GM12878 (cell line): ENCODE measurements around the gene CEP89. TPM values are rescaled to one million over a fixed set of nuclear protein-coding genes. Genes with fewer than 3 reads are reported as not detected.

Experiments used
- ATAC-seq: fragments of 200-7000 bp; cut with Tn5 transposase; 3 replicates; pipeline ENCODE4 v1.9.1; 2020; ENCODE audit warnings: mild to moderate bottlenecking, moderate library complexity
- BruUV-seq: library from RNA; stranded (reverse); fragments of 400-500 nt; replicated peaks from 2 replicates; lab custom pipeline; 2021; lab: Mats Ljungman, UMichigan
- CTCF ChIA-PET: fragments of 300-600 bp; sonication (Branson Sonifier 250); formaldehyde crosslinking; extraction: SDS; loops from one replicate; lab custom pipeline; 2021; ENCODE audit warnings: inconsistent platforms; lab: Yijun Ruan, JAX
- POLR2A ChIA-PET: fragments of 350-600 bp; formaldehyde crosslinking; extraction: SDS; loops from one replicate; lab custom pipeline; 2021; ENCODE audit warnings: inconsistent platforms; lab: Charles Lee
- RAD21 ChIA-PET: fragments of 300-600 bp; sonication (Branson Sonifier 250); formaldehyde crosslinking; loops from one replicate; lab custom pipeline; 2023; ENCODE audit warnings: antibody characterized with exemption; ENCODE audit not compliant: unreplicated experiment; lab: Charles Lee
- SMC1A ChIA-PET: fragments of 300-600 bp; sonication (Branson Sonifier 250); formaldehyde crosslinking; loops from one replicate; lab custom pipeline; 2023; ENCODE audit not compliant: unreplicated experiment, uncharacterized antibody; lab: Charles Lee
- DNase-seq: peaks from one replicate; pipeline ENCODE4 v3.0.0-alpha.2; 2011; ENCODE audit warnings: low read depth, low spot score
- FAIRE-seq: peaks from 3 replicates; lab custom pipeline; 2011; peaks lifted over from hg19 to GRCh38; lab: Jason Lieb, UNC
- H2AFZ ChIP-seq: 2 replicates; pipeline ENCODE4 v1.6.0; 2011; ENCODE audit warnings: low read depth, low read length, control low read depth; ENCODE audit not compliant: control insufficient read depth
- H3K27ac ChIP-seq: 2 replicates; pipeline ENCODE4 v1.5.1; 2011; ENCODE audit warnings: control low read depth; ENCODE audit not compliant: control insufficient read depth, insufficient read depth
- H3K27me3 ChIP-seq, 2 experiments: replicated peaks in 1 of 2; 2 replicates each; pipeline versions ENCODE4 v1.6.0 to v1.6.1; 2011; ENCODE audit warnings: low read length in 1 of 2; ENCODE audit not compliant: control insufficient read depth in 2 of 2, insufficient read depth in 2 of 2
- H3K36me3 ChIP-seq, 2 experiments: 2 replicates each; pipeline ENCODE4 v1.5.1; 2011; ENCODE audit warnings: low read length in 1 of 2; ENCODE audit not compliant: control insufficient read depth in 2 of 2, insufficient read depth in 2 of 2
- H3K4me1 ChIP-seq: 2 replicates; pipeline ENCODE4 v1.6.1; 2011; ENCODE audit warnings: mild to moderate bottlenecking, low read length, moderate library complexity, mixed read lengths; ENCODE audit not compliant: control insufficient read depth, insufficient read depth
- H3K4me2 ChIP-seq: 2 replicates; pipeline ENCODE4 v1.6.0; 2011; ENCODE audit warnings: control low read depth; ENCODE audit not compliant: control insufficient read depth, insufficient read depth
- H3K4me3 ChIP-seq: fragments of 200-600 bp; sonication (generic); 2 replicates; pipeline ENCODE4 v1.5.1; 2016
- H3K79me2 ChIP-seq: 2 replicates; pipeline ENCODE4 v1.6.0; 2011; ENCODE audit warnings: low read length; ENCODE audit not compliant: control insufficient read depth, insufficient read depth
- H3K9ac ChIP-seq: 2 replicates; pipeline ENCODE4 v1.8.0; 2011; ENCODE audit warnings: low read length, control low read depth, mixed read lengths; ENCODE audit not compliant: control insufficient read depth, insufficient read depth
- H3K9me3 ChIP-seq: replicated peaks from 3 replicates; pipeline ENCODE4 v1.5.1; 2011; ENCODE audit warnings: mild to moderate bottlenecking, low read length; ENCODE audit not compliant: control insufficient read depth, insufficient read depth
- H4K20me1 ChIP-seq: 2 replicates; pipeline ENCODE4 v1.6.0; 2011; ENCODE audit not compliant: control insufficient read depth, insufficient read depth
- BHLHE40 ChIP-seq, 2 experiments: fragments of 450-650 bp in 1 of 2; IDR thresholded peaks; 2 replicates each; pipeline ENCODE4 v1.6.1; 2011 to 2017; ENCODE audit warnings: low read depth in 2 of 2, borderline replicate concordance in 1 of 2, improper control_type of control experiment in 1 of 2, low read length in 1 of 2, mild to moderate bottlenecking in 1 of 2
- BMI1 ChIP-seq: fragments of 450-650 bp; IDR thresholded peaks from 2 replicates; pipeline ENCODE4 v1.6.1; 2016; ENCODE audit warnings: mild to moderate bottlenecking, moderate library complexity, borderline replicate concordance
- ELK1 ChIP-seq: IDR thresholded peaks from 2 replicates; pipeline ENCODE4 v1.6.1; 2012; ENCODE audit warnings: low read depth, low read length, improper control_type of control experiment
- HDGF ChIP-seq: fragments of 450-650 bp; IDR thresholded peaks from 2 replicates; pipeline ENCODE4 v1.6.1; 2016; ENCODE audit warnings: antibody characterized with exemption
- IRF4 ChIP-seq: IDR thresholded peaks from 2 replicates; pipeline ENCODE4 v1.6.1; 2011; ENCODE audit warnings: low read depth, low read length
- KLF5 ChIP-seq: fragments of 450-650 bp; IDR thresholded peaks from 2 replicates; pipeline ENCODE4 v1.6.1; 2014; ENCODE audit warnings: mild to moderate bottlenecking; ENCODE audit not compliant: partially characterized antibody
- MYC ChIP-seq: IDR thresholded peaks from 2 replicates; pipeline ENCODE4 v1.6.1; 2011; ENCODE audit warnings: mild to moderate bottlenecking, low read length, moderate library complexity, inconsistent platforms; ENCODE audit not compliant: insufficient read depth, insufficient replicate concordance, insufficient read length, severe bottlenecking
- NKRF ChIP-seq: fragments of 450-650 bp; conservative IDR thresholded peaks from 2 replicates; pipeline ENCODE4 v1.6.1; 2017; ENCODE audit warnings: mild to moderate bottlenecking, moderate library complexity
- ZBTB33 ChIP-seq: fragments of 450-650 bp; IDR thresholded peaks from 2 replicates; pipeline ENCODE4 v1.6.1; 2017; ENCODE audit warnings: mild to moderate bottlenecking
- WGBS: methylation state at CpG from one replicate; pipeline ENCODE4 v1.1.6; 2016; ENCODE audit warnings: low lambda C conversion rate; ENCODE audit not compliant: insufficient replicate concordance, insufficient coverage; ENCODE audit errors: missing lambda C conversion rate; 5-methylcytosine and 5-hydroxymethylcytosine counted together
- in situ Hi-C: fragments of 300-500 bp; cut with MboI; formaldehyde crosslinking; loops from 9 replicates; pipeline ENCODE4 v1.14.3; 2018; ENCODE audit warnings: mixed read lengths
- intact Hi-C: fragments of 100-400 bp; cut with micrococcal nuclease; formaldehyde crosslinking; loops from one replicate; pipeline ENCODE4 v1.14.2; 2022; ENCODE audit not compliant: unreplicated experiment
- polyA plus RNA-seq, 11 experiments: library from polyadenylated mRNA; depleted of rRNA in 4 of 11; unstranded in 6 of 11; stranded (reverse) in 5 of 11; fragments of >200 nt; fragmentation: Nextera tagmentation in 4 of 11; fragmentation: Illumina TruSeq in 1 of 11; extraction: Ambion mirVana in 4 of 11; extraction: Trizol in 1 of 11; gene quantifications; 1 replicate in 1 of 11; 2 replicates in 10 of 11; pipeline versions ENCODE4 v1.2.1 to v1.2.3, GENCODE V29; 2011 to 2016; ENCODE audit warnings: inconsistent platforms in 2 of 11, missing spikeins in 2 of 11, low read depth in 1 of 11
- total RNA-seq, 4 experiments: library from RNA; depleted of rRNA in 3 of 4; stranded (reverse); fragments of >200 nt in 3 of 4; fragmentation: Illumina TruSeq in 1 of 4; extraction: Trizol in 1 of 4; gene quantifications; 2 replicates each; pipeline versions ENCODE4 v1.2.1 to v1.2.3, GENCODE V29; 2013 to 2021

Gene CEP89
- total and polyA plus RNA-seq, 10 of the 15 experiments (the other 5 are each of a cell fraction or from before 2014, with no cell fraction given), result 6.0 to 19.3 (median 10.2) TPM

- TF ChIP-seq IRF4 (no peak), ELK1 (no peak), BHLHE40 (IDR thresholded peaks at IDR 0.05; ENCODE audit: borderline replicate concordance in 1 of 2, low read depth in 2 of 2, low read length in 1 of 2) (no peak), BMI1 (no peak), MYC (no peak), KLF5 (no peak), NKRF (no peak), ZBTB33 (no peak), HDGF (no peak)
- BruUV-seq, result no TSS peak
- H3K4me3 ChIP-seq, result no peak overlapping the region
- RAD21 ChIA-PET, result no interaction called here
- no peak overlapping the region for H3K27ac ChIP-seq
- H3K27me3 ChIP-seq, result no peaks in the 10 kb centered on the region
- H3K36me3 ChIP-seq, result no peaks in the 10 kb centered on the region
- POLR2A ChIA-PET, result no interaction called here
- WGBS, result 55% methylated on average over 10 of the region's 10 CpGs
- no peak for DNase-seq
- no peaks in the 10 kb centered on the region for H4K20me1 ChIP-seq
- no peak overlapping the region for H2AFZ ChIP-seq
- no peak overlapping the region for H3K9ac ChIP-seq
- H3K4me1 ChIP-seq, result no peaks in the 10 kb centered on the region
- SMC1A ChIA-PET, result no interaction called here
- H3K4me2 ChIP-seq, result no peak overlapping the region
- H3K9me3 ChIP-seq, result no peaks in the 10 kb centered on the region
- no peak for ATAC-seq
- intact Hi-C loops, result no loop called here
- in situ Hi-C loops, result no loop called here
- no peaks in the 10 kb centered on the region for H3K79me2 ChIP-seq
- CTCF ChIA-PET, result no interaction called here
- FAIRE-seq, result no peak
These were observed 113.2 kb downstream of the CEP89 start for GRCh38 chr19:32858559-32858958.
